ENCODE data around the gene MYO1G. TPM values are rescaled to one million over a fixed set of nuclear protein-coding genes. Genes with fewer than 3 reads are reported as not detected.

Gene MYO1G
- total and polyA plus RNA-seq, 9 of the 15 experiments (the other 6 are each of a cell fraction or from before 2014, with no cell fraction given), result 0.03 to 0.62 (median 0.13) TPM; not detected in 1

GRCh38 chr7:44998153-44998871 lies 19.5 kb upstream of the MYO1G start (continued):
- TF ChIP-seq ZNF592 (IDR thresholded peaks at IDR 0.05), result peak; percentile 78; the same call in 1 of the 2 replicates
- no peak for TF ChIP-seq STAT6 (CRISPR knock-in tag; IDR thresholded peaks at IDR 0.05)
- TF ChIP-seq KAT8 (IDR thresholded peaks at IDR 0.05; ENCODE audit: low read depth), result no peak
- 0 out of 2 replicates have a peak, but pooled peaks have one; percentile 22 for TF ChIP-seq ZEB2 (IDR thresholded peaks at IDR 0.05)
- no peak for TF ChIP-seq KLF13 (tag; IDR thresholded peaks at IDR 0.05; ENCODE audit: borderline replicate concordance, low read depth)
- no peak for TF ChIP-seq ATF1 (CRISPR knock-in tag; IDR thresholded peaks at IDR 0.05)
- no peak; the same call in 1 of the 2 replicates for TF ChIP-seq ATF1 (tag; IDR thresholded peaks at IDR 0.05)
- no peak for TF ChIP-seq CCAR2 (IDR thresholded peaks at IDR 0.05; ENCODE audit: low read depth, low read length)
- 0 out of 2 replicates have a peak, but pooled peaks have one; percentile 13 for TF ChIP-seq BRD4 (IDR thresholded peaks at IDR 0.05)
- no peak for TF ChIP-seq ZNF407 (IDR thresholded peaks at IDR 0.05; ENCODE audit: low read depth)
- TF ChIP-seq XRCC5 (IDR thresholded peaks at IDR 0.05; ENCODE audit: low read depth, low read length), result no peak
- no peak for TF ChIP-seq PML (IDR thresholded peaks at IDR 0.05; ENCODE audit: low read length)
- no peak for TF ChIP-seq ZNF778 (CRISPR knock-in tag; IDR thresholded peaks at IDR 0.05)
